ENCODE results near the gene SMARCC2.

Gene SMARCC2

DNA sequence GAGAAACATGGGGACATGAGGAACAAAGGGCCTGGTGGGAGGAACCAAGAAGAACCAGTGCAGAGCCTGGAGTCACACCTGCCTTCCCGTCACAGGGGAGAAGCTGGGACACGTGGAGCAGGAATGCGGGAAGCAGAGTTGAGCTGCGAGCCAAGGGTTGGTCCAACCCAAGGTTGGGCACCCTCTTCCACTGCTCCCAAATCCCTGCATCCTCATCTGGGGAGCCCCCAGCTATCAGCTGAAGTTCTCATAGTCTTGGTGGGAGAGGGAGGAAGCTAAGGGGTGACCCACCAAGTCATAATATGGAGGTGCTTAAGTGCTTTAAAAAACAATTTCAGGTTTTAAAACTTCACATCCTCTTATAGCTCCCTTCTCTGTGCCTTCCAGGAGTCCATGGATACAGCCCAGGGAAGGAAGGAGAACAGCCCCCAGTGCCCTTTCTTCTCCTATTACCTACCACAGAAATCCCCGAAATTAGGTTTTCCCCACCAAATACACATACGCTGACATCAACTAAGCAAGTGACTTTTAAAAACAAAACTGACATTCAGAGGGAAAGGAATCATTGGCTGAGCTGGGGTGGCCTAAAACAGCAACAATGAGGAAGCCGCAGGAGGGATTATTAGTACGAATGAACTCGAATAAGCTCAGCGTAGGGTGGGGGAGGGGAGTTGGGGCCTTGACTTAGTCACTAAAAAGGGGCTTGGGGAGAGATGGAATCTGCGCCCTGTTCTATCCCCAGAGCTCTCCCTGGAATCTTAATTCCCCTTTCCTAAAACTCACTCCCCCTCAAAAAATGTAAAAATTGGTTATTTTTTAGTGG, 26.6 kb downstream of the SMARCC2 start:
- Histone ChIP-seq H3K9ac (ENCODE audit: low read depth, low read length) (no peak overlapping the region; the same call in 1 of the 2 replicates), H3K27me3 (ENCODE audit: insufficient read depth, low read length) (no peaks in the 10 kb centered on the region), H3K27ac (ENCODE audit: low read depth, low read length) (peak overlapping the region; percentile 74; the same call in 1 of the 2 replicates), H3K36me3 (ENCODE audit: insufficient read depth, low read length) (peaks cover 84% of the 10 kb centered on the region), H3K4me3 (ENCODE audit: low read length) (no peak overlapping the region), H3K9me3 (ENCODE audit: insufficient read depth, low read depth, low read length) (no peaks in the 10 kb centered on the region), H3K4me1 (ENCODE audit: insufficient read depth, low read length) (peaks cover 38% of the 10 kb centered on the region)
- 77% methylated on average over 10 of the region's 11 CpGs for WGBS

- no peaks in the 10 kb centered on the region for H3K9me3 ChIP-seq (ENCODE audit: insufficient read depth, low read depth, low read length)
- H3K4me1 ChIP-seq (ENCODE audit: insufficient read depth, low read length), result peaks cover 38% of the 10 kb centered on the region
- peaks cover 75% of the 10 kb centered on the region for H3K36me3 ChIP-seq (ENCODE audit: insufficient read depth, low read length)
- H3K27me3 ChIP-seq (ENCODE audit: insufficient read depth, low read length), result no peaks in the 10 kb centered on the region
- H3K9ac ChIP-seq (ENCODE audit: low read depth, low read length), result no peak overlapping the region
- H3K27ac ChIP-seq (ENCODE audit: low read depth, low read length), result peak overlapping the region; percentile 38; the same call in 1 of the 2 replicates
- WGBS, result 92% methylated on average over 10 of the region's 10 CpGs
- no peak overlapping the region for H3K4me3 ChIP-seq (ENCODE audit: low read length)
Observed at GRCh38 chr12:56161690-56162351, 27.5 kb downstream of the SMARCC2 start.

GRCh38 chr12:56160894-56161689, 28.2 kb downstream of the SMARCC2 start:
- H3K27me3 ChIP-seq (ENCODE audit: insufficient read depth, low read length), result no peaks in the 10 kb centered on the region
- H3K9me3 ChIP-seq (ENCODE audit: insufficient read depth, low read depth, low read length), result no peaks in the 10 kb centered on the region
- 90% methylated on average over 9 of the region's 11 CpGs for WGBS
- H3K27ac ChIP-seq (ENCODE audit: low read depth, low read length), result peak overlapping the region; percentile 86
- peak overlapping the region; percentile 4; the same call in 1 of the 2 replicates for H3K9ac ChIP-seq (ENCODE audit: low read depth, low read length)
- H3K4me3 ChIP-seq (ENCODE audit: low read length), result peak overlapping the region; percentile 94
- peaks cover 68% of the 10 kb centered on the region for H3K36me3 ChIP-seq (ENCODE audit: insufficient read depth, low read length)
- peaks cover 38% of the 10 kb centered on the region for H3K4me1 ChIP-seq (ENCODE audit: insufficient read depth, low read length)

DNA sequence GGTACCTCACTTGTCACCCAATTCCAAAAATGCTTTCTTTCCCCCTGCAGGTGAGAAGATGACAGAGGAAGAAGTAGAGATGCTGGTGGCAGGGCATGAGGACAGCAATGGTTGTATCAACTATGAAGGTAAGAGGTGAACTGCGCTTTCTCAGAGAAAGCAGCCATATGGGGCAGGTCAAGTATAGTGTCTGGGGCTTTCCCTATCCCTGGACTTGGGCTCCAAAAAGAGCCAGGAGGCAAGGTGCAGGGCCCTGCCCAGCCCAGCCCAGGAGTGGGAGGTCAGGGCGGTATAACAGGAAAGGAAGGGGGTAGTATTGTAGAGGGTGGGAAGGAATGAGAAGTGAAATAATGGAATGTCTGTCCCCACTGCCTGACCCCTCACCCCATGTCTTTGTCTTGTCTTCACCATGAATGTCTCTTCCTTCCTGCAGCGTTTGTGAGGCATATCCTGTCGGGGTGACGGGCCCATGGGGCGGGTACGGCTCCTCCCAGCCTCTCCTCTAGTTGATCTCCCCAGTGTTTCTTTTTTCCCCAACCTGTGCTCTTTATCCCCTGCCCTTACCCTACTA, 29.0 kb downstream of the SMARCC2 start:
- H3K9me3 ChIP-seq (ENCODE audit: insufficient read depth, low read depth, low read length), result no peaks in the 10 kb centered on the region
- H3K27me3 ChIP-seq (ENCODE audit: insufficient read depth, low read length), result no peaks in the 10 kb centered on the region
- peak overlapping the region; percentile 86 for H3K27ac ChIP-seq (ENCODE audit: low read depth, low read length)
- peak overlapping the region; percentile 97; the same call in 1 of the 2 replicates for H3K9ac ChIP-seq (ENCODE audit: low read depth, low read length)
- H3K4me1 ChIP-seq (ENCODE audit: insufficient read depth, low read length), result peaks cover 38% of the 10 kb centered on the region
- 72% methylated on average over 7 of the region's 7 CpGs for WGBS
- peaks cover 67% of the 10 kb centered on the region for H3K36me3 ChIP-seq (ENCODE audit: insufficient read depth, low read length)
- H3K4me3 ChIP-seq (ENCODE audit: low read length), result peak overlapping the region; percentile 94

GRCh38 chr12:56159482-56160192, 29.6 kb downstream of the SMARCC2 start:
- WGBS, result 69% methylated on average over 8 of the region's 8 CpGs
- Histone ChIP-seq H3K36me3 (ENCODE audit: insufficient read depth, low read length) (peaks cover 67% of the 10 kb centered on the region), H3K4me1 (ENCODE audit: insufficient read depth, low read length) (peaks cover 38% of the 10 kb centered on the region), H3K27me3 (ENCODE audit: insufficient read depth, low read length) (no peaks in the 10 kb centered on the region), H3K27ac (ENCODE audit: low read depth, low read length) (peak overlapping the region; percentile 86), H3K9me3 (ENCODE audit: insufficient read depth, low read depth, low read length) (no peaks in the 10 kb centered on the region), H3K4me3 (ENCODE audit: low read length) (peak overlapping the region; percentile 94), H3K9ac (ENCODE audit: low read depth, low read length) (peak overlapping the region; percentile 97)

- H3K9ac ChIP-seq (ENCODE audit: low read depth, low read length), result peak overlapping the region; percentile 97
- peaks cover 38% of the 10 kb centered on the region for H3K4me1 ChIP-seq (ENCODE audit: insufficient read depth, low read length)
- H3K4me3 ChIP-seq (ENCODE audit: low read length), result peak overlapping the region; percentile 94
- no peaks in the 10 kb centered on the region for H3K27me3 ChIP-seq (ENCODE audit: insufficient read depth, low read length)
- no peaks in the 10 kb centered on the region for H3K9me3 ChIP-seq (ENCODE audit: insufficient read depth, low read depth, low read length)
- peaks cover 63% of the 10 kb centered on the region for H3K36me3 ChIP-seq (ENCODE audit: insufficient read depth, low read length)
- H3K27ac ChIP-seq (ENCODE audit: low read depth, low read length), result peak overlapping the region; percentile 86
- under 1% methylated on average over 6 of the region's 6 CpGs for WGBS
Observed at GRCh38 chr12:56158926-56159461, 30.3 kb downstream of the SMARCC2 start.

DNA sequence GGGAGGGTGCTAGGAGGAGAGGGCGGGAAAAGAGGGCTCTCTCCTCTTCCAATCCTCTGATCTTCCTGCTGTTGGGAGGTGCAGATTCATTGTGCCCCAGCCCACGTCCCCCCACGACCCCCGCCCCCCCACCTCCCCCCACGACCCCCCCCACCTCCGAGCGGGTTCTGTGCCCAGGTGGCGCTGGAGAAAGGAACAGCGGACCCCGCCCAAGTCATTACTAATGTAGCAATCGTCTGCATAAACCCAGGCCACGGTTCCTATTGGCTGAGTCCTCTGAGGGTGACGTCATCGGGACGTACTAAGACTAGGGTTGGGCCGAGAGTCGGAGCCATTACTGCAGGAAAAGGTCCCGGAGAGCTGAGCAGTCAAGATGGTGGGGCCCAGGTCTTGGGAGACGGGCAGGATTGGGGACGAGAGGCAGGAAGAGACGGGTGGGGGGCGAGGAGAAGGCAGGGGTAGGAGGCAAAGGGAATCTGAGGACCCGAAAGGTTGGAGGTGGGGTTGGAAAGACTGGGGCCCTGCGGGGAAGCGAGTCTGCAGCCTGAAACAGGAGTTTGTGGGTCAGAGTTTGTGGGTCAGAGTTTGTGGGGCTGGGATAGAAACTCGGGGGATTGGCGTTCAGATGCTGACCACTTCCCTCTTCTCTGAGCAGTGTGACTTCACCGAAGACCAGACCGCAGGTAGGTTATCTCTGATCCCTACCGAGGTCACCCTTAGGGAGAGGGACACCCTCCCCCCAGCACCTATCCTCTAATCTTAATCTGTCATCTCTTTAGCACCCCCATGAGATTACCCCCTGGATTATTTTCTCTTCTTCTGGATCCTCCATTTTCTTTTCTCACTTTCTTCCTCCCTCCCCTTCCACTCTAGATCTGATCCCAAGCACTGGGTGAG, 31.0 kb downstream of the SMARCC2 start, which contains the start of gene MYL6:
Gene MYL6, plus strand, starts transcription at position 331 of the 897 bp plus-strand sequence. Its CDS starts 43 bp downstream, at position 374.
- Histone ChIP-seq H3K4me1 (ENCODE audit: insufficient read depth, low read length) (peaks cover 38% of the 10 kb centered on the region), H3K36me3 (ENCODE audit: insufficient read depth, low read length) (peaks cover 56% of the 10 kb centered on the region), H3K27me3 (ENCODE audit: insufficient read depth, low read length) (no peaks in the 10 kb centered on the region), H3K9me3 (ENCODE audit: insufficient read depth, low read depth, low read length) (no peaks in the 10 kb centered on the region), H3K4me3 (ENCODE audit: low read length) (peak within 1 kb of the TSS; percentile 94), H3K9ac (ENCODE audit: low read depth, low read length) (peak within 1 kb of the TSS; percentile 97), H3K27ac (ENCODE audit: low read depth, low read length) (peak within 1 kb of the TSS; percentile 94)
- WGBS, result under 1% methylated on average over 25 of the region's 30 CpGs

- H3K9me3 ChIP-seq (ENCODE audit: insufficient read depth, low read depth, low read length), result no peaks in the 10 kb centered on the region
- H3K27me3 ChIP-seq (ENCODE audit: insufficient read depth, low read length), result no peaks in the 10 kb centered on the region
- peak overlapping the region; percentile 49 for H3K4me3 ChIP-seq (ENCODE audit: low read length)
- peaks cover 34% of the 10 kb centered on the region for H3K4me1 ChIP-seq (ENCODE audit: insufficient read depth, low read length)
- WGBS, result 22% methylated on average over 43 of the region's 45 CpGs
- peak overlapping the region; percentile 94 for H3K27ac ChIP-seq (ENCODE audit: low read depth, low read length)
- H3K9ac ChIP-seq (ENCODE audit: low read depth, low read length), result peak overlapping the region; percentile 71
- H3K36me3 ChIP-seq (ENCODE audit: insufficient read depth, low read length), result peaks cover 47% of the 10 kb centered on the region
Observed at GRCh38 chr12:56157201-56158028, 31.9 kb downstream of the SMARCC2 start.

All from HUES64 (cell line).